HepG2 (cell line): ENCODE measurements around the gene CNNM2. TPM values are rescaled to one million over a fixed set of nuclear protein-coding genes. Genes with fewer than 3 reads are reported as not detected.

Source experiments
- ATAC-seq: fragments of 200-7000 bp; cut with Tn5 transposase; 3 replicates; pipeline ENCODE4 v1.9.1; 2020; ENCODE audit warnings: mild to moderate bottlenecking, moderate library complexity
- BruUV-seq: library from RNA; stranded (reverse); fragments of 400-500 nt; replicated peaks from 2 replicates; lab custom pipeline; 2021; lab: Mats Ljungman, UMichigan
- CTCF ChIA-PET: fragments of 300-600 bp; formaldehyde crosslinking; extraction: SDS; loops from one replicate; lab custom pipeline; 2021; ENCODE audit warnings: low total read pairs, inconsistent platforms, low intra/inter-chr PET ratio; lab: Yijun Ruan, JAX
- POLR2A ChIA-PET: fragments of 350-600 bp; sonication (Branson Sonifier 250); formaldehyde crosslinking; loops from one replicate; lab custom pipeline; 2020; ENCODE audit warnings: antibody characterized with exemption, inconsistent platforms; lab: Yijun Ruan, JAX
- DNase-seq: peaks from one replicate; pipeline ENCODE4 v3.0.0-alpha.2; 2015; ENCODE audit warnings: low spot score
- FAIRE-seq: peaks from 3 replicates; lab custom pipeline; 2011; peaks lifted over from hg19 to GRCh38; lab: Jason Lieb, UNC
- H2AFZ ChIP-seq: one replicate; pipeline ENCODE4 v1.6.1; 2011; ENCODE audit warnings: low read length, inconsistent platforms
- H3K27ac ChIP-seq: fragments of 300-600 bp; 3 replicates; pipeline ENCODE4 v1.8.0; 2011; ENCODE audit warnings: mixed run types, mild to moderate bottlenecking, mixed read lengths, low read length, inconsistent platforms; ENCODE audit not compliant: insufficient read depth; ENCODE audit errors: extremely low read length
- H3K27me3 ChIP-seq, 2 experiments: fragments of 200-600 bp in 1 of 2; 2 replicates in 1 of 2; 3 replicates in 1 of 2; pipeline versions ENCODE4 v1.6.0 to v1.8.0; 2011; ENCODE audit warnings: low read length in 2 of 2, mild to moderate bottlenecking in 2 of 2, moderate library complexity in 2 of 2, inconsistent platforms in 1 of 2; ENCODE audit not compliant: insufficient read depth in 2 of 2, control insufficient read depth in 1 of 2
- H3K36me3 ChIP-seq, 2 experiments: fragments of 200-600 bp in 1 of 2; replicated peaks in 1 of 2; 2 replicates in 1 of 2; 3 replicates in 1 of 2; pipeline versions ENCODE4 v1.5.1 to v1.8.0; 2011; ENCODE audit warnings: low read length in 2 of 2, inconsistent platforms in 1 of 2; ENCODE audit not compliant: insufficient read depth in 2 of 2, control insufficient read depth in 1 of 2
- H3K4me1 ChIP-seq: 2 replicates; pipeline ENCODE4 v1.5.1; 2012; ENCODE audit warnings: low read length, inconsistent platforms; ENCODE audit not compliant: insufficient read depth
- H3K4me2 ChIP-seq: 2 replicates; pipeline ENCODE4 v1.6.0; 2011; ENCODE audit warnings: low read depth, low read length, inconsistent platforms
- H3K4me3 ChIP-seq, 3 experiments: fragments of 200-600 bp in 1 of 3; sonication (generic), shearing (Covaris generic) in 1 of 3; replicated peaks in 1 of 3; 2 replicates each; pipeline ENCODE4 v1.5.1; 2011 to 2016; ENCODE audit warnings: low read length in 3 of 3, inconsistent platforms in 2 of 3, low read depth in 2 of 3, mild to moderate bottlenecking in 2 of 3, control low read depth in 1 of 3, mixed read lengths in 1 of 3; ENCODE audit not compliant: insufficient read depth in 1 of 3
- H3K79me2 ChIP-seq: one replicate; pipeline ENCODE4 v1.6.1; 2011; ENCODE audit warnings: low read length, inconsistent platforms; ENCODE audit not compliant: insufficient read depth
- H3K9ac ChIP-seq: 2 replicates; pipeline ENCODE4 v1.6.0; 2011; ENCODE audit warnings: mild to moderate bottlenecking, low read depth, low read length, inconsistent platforms; ENCODE audit not compliant: insufficient read depth
- H3K9me3 ChIP-seq: 2 replicates; pipeline ENCODE4 v1.5.1; 2012; ENCODE audit warnings: mild to moderate bottlenecking, low read length
- H4K20me1 ChIP-seq: 2 replicates; pipeline ENCODE4 v1.6.0; 2011; ENCODE audit warnings: inconsistent platforms, mild to moderate bottlenecking, low read length, moderate library complexity; ENCODE audit not compliant: insufficient read depth
- CTCF ChIP-seq: sonication (generic); formaldehyde crosslinking; IDR thresholded peaks from 2 replicates; pipeline ENCODE4 v1.5.0; 2020; ENCODE audit warnings: mild to moderate bottlenecking, missing genetic modification reagents, moderate library complexity
- HCFC1 ChIP-seq: fragments of 150-350 bp; IDR thresholded peaks from 2 replicates; pipeline ENCODE4 v1.6.1; 2014; ENCODE audit warnings: low read depth, low read length
- NBN ChIP-seq: fragments of 450-650 bp; conservative IDR thresholded peaks from 2 replicates; pipeline ENCODE4 v1.6.1; 2017
- THAP8 ChIP-seq: sonication (generic); formaldehyde crosslinking; IDR thresholded peaks from 2 replicates; pipeline ENCODE4 v1.5.1; 2020; ENCODE audit warnings: missing genetic modification reagents, mild to moderate bottlenecking, borderline replicate concordance
- ZFP41 ChIP-seq: sonication (generic); formaldehyde crosslinking; IDR thresholded peaks from 2 replicates; pipeline ENCODE4 v1.4.0; 2020; ENCODE audit warnings: mild to moderate bottlenecking, missing genetic modification reagents, borderline replicate concordance
- ZFY ChIP-seq: sonication (generic); formaldehyde crosslinking; IDR thresholded peaks from 2 replicates; pipeline ENCODE4 v1.4.0; 2020; ENCODE audit warnings: missing genetic modification reagents
- ZKSCAN8 ChIP-seq: IDR thresholded peaks from 2 replicates; pipeline ENCODE4 v1.6.1; 2016; ENCODE audit warnings: borderline replicate concordance, missing genetic modification reagents, missing compliant biosample characterization
- ZNF264 ChIP-seq: sonication (generic); formaldehyde crosslinking; IDR thresholded peaks from 2 replicates; pipeline ENCODE4 v1.4.0; 2020; ENCODE audit warnings: missing genetic modification reagents
- ZNF335 ChIP-seq: sonication (generic); formaldehyde crosslinking; IDR thresholded peaks from 2 replicates; pipeline ENCODE4 v1.4.0; 2020; ENCODE audit warnings: missing genetic modification reagents
- WGBS: methylation state at CpG from one replicate; pipeline ENCODE4 v1.1.6; 2017; ENCODE audit warnings: low lambda C conversion rate; 5-methylcytosine and 5-hydroxymethylcytosine counted together
- in situ Hi-C: cut with HindIII; loops from 2 replicates; pipeline ENCODE4 v1.10.0; 2017; ENCODE audit warnings: low pct_unique_long_range_greater_than_20kb; ENCODE audit not compliant: extremely low pct_ligation_motif_present
- intact Hi-C: fragments of 100-400 bp; cut with micrococcal nuclease; formaldehyde crosslinking; loops from one replicate; pipeline ENCODE4 v1.10.0; 2022; ENCODE audit not compliant: unreplicated experiment
- polyA plus RNA-seq, 8 experiments: library from polyadenylated mRNA; depleted of rRNA in 3 of 8; stranded (reverse) in 7 of 8; unstranded in 1 of 8; fragments of >200 nt; fragmentation: Illumina TruSeq in 4 of 8; extraction: Trizol in 4 of 8; gene quantifications; 2 replicates each; pipeline versions ENCODE4 v1.2.1 to v1.2.3, GENCODE V29; 2011 to 2016; ENCODE audit warnings: low read depth in 4 of 8, missing spikeins in 1 of 8, mixed read lengths in 1 of 8; ENCODE audit not compliant: insufficient read depth in 1 of 8
- total RNA-seq, 5 experiments: library from RNA; depleted of rRNA; stranded (reverse); fragments of >200 nt; fragmentation: Illumina TruSeq; extraction: Trizol; gene quantifications; 2 replicates each; pipeline ENCODE4 v1.2.3, GENCODE V29; 2016; ENCODE audit warnings: low read depth in 1 of 5

CNNM2 gene
- total and polyA plus RNA-seq, 2 of the 13 experiments (the other 11 are each of a cell fraction or from before 2014, with no cell fraction given) = 7.1 to 9.0 TPM

GRCh38 chr10:103109821-103110220 is 191.7 kb downstream of the CNNM2 start:
- Histone ChIP-seq H3K4me2 (no peak overlapping the region), H3K27me3 (no peaks in the 10 kb centered on the region), H3K79me2 (peaks cover 22% of the 10 kb centered on the region), H3K9ac (no peak overlapping the region), H3K36me3 (peaks cover 1 to 14% of the 10 kb centered on the region in 2 experiments; a peak in 4 of 5 replicates), H3K9me3 (no peaks in the 10 kb centered on the region), H3K27ac (no peak overlapping the region), H2AFZ (no peak overlapping the region), H3K4me1 (peaks cover 30% of the 10 kb centered on the region), H3K4me3 (no peak overlapping the region), H4K20me1 (0 out of 2 replicates have a peak, but pooled peaks cover 7% of the 10 kb centered on the region)
- ATAC-seq = no peak
- FAIRE-seq = no peak
- BruUV-seq = no TSS peak
- DNase-seq = no peak
- POLR2A ChIA-PET = no interaction called here
- intact Hi-C loops = loop anchor here (5.0 to 10.0 kb wide), 2 partner anchors 42 to 135 kb away; partner anchors contain the start of gene RPEL1
- in situ Hi-C loops = no loop called here
- TF ChIP-seq THAP8 (CRISPR knock-in tag) = no peak
- no peak for TF ChIP-seq ZNF335
- TF ChIP-seq HCFC1 = no peak
- no peak for TF ChIP-seq NBN
- TF ChIP-seq ZKSCAN8 = no peak
- no peak for TF ChIP-seq ZNF264 (CRISPR knock-in tag)
- no peak for TF ChIP-seq ZFY (CRISPR knock-in tag)
- no peak for TF ChIP-seq CTCF (CRISPR knock-in tag)
- no peak for TF ChIP-seq ZFP41 (CRISPR knock-in tag)
- CTCF ChIA-PET = no interaction called here
- WGBS = 99% methylated on average over 2 of the region's 2 CpGs
